Endothelial cell of umbilical vein (primary cell): ENCODE measurements around the gene TNNT3. TPM values are rescaled to one million over a fixed set of nuclear protein-coding genes. Genes with fewer than 3 reads are reported as not detected.

Experiments used
- BruUV-seq: library from RNA; stranded (reverse); fragments of 400-500 nt; replicated peaks from 2 replicates; lab custom pipeline; 2021; lab: Mats Ljungman, UMichigan
- CTCF ChIA-PET: fragments of 300-600, 350-600 bp; sonication (Branson Sonifier 250); formaldehyde crosslinking; loops from one replicate; lab custom pipeline; 2021; ENCODE audit warnings: antibody characterized with exemption, inconsistent platforms; lab: Charles Lee
- POLR2A ChIA-PET: fragments of 300-600, 350-600 bp; sonication (Branson Sonifier 250); formaldehyde crosslinking; loops from one replicate; lab custom pipeline; 2021; ENCODE audit warnings: antibody characterized with exemption, inconsistent platforms; lab: Charles Lee
- DNase-seq: peaks from one replicate; pipeline ENCODE4 v3.0.0-alpha.2; 2011; ENCODE audit warnings: low read depth, low spot score
- FAIRE-seq: peaks from 2 replicates; lab custom pipeline; 2011; peaks lifted over from hg19 to GRCh38; lab: Jason Lieb, UNC
- H2AFZ ChIP-seq: 2 replicates; pipeline ENCODE4 v1.6.0; 2012; ENCODE audit warnings: low read depth, low read length, control low read depth, inconsistent platforms
- H3K27ac ChIP-seq: 2 replicates; pipeline ENCODE4 v1.5.1; 2011; ENCODE audit warnings: low read depth, mild to moderate bottlenecking, control low read depth, low read length, moderate library complexity; ENCODE audit not compliant: insufficient read depth
- H3K27me3 ChIP-seq, 2 experiments: 2 replicates each; pipeline versions ENCODE4 v1.6.0 to v1.6.1; 2011; ENCODE audit warnings: low read length in 2 of 2, mixed read lengths in 1 of 2; ENCODE audit not compliant: control insufficient read depth in 2 of 2, insufficient read depth in 2 of 2
- H3K36me3 ChIP-seq, 2 experiments: 2 replicates in 1 of 2; 3 replicates in 1 of 2; pipeline ENCODE4 v1.5.1; 2011; ENCODE audit warnings: low read length in 2 of 2, mild to moderate bottlenecking in 1 of 2, moderate library complexity in 1 of 2; ENCODE audit not compliant: control insufficient read depth in 2 of 2, insufficient read depth in 2 of 2; ENCODE audit errors: extremely low read depth in 1 of 2
- H3K4me1 ChIP-seq: 3 replicates; pipeline ENCODE4 v1.5.1; 2011; ENCODE audit warnings: mild to moderate bottlenecking, low read length; ENCODE audit not compliant: control insufficient read depth, insufficient read depth; ENCODE audit errors: extremely low read depth
- H3K4me2 ChIP-seq: 2 replicates; pipeline ENCODE4 v1.6.1; 2011; ENCODE audit warnings: low read length, control low read depth, mixed read lengths; ENCODE audit not compliant: insufficient read depth
- H3K4me3 ChIP-seq, 3 experiments: fragments of 200-600 bp in 1 of 3; sonication (generic), shearing (Covaris generic) in 1 of 3; replicated peaks in 1 of 3; 2 replicates each; pipeline ENCODE4 v1.5.1; 2011 to 2016; ENCODE audit warnings: control low read depth in 3 of 3, low read length in 3 of 3, mild to moderate bottlenecking in 2 of 3, inconsistent platforms in 1 of 3, low read depth in 1 of 3, moderate library complexity in 1 of 3; ENCODE audit not compliant: insufficient read depth in 1 of 3
- H3K79me2 ChIP-seq: 2 replicates; pipeline ENCODE4 v1.6.0; 2012; ENCODE audit warnings: low read length, inconsistent platforms; ENCODE audit not compliant: control insufficient read depth, insufficient read depth
- H3K9ac ChIP-seq: replicated peaks from 2 replicates; pipeline ENCODE3; 2011; ENCODE audit warnings: low read length, control low read depth; ENCODE audit not compliant: insufficient read depth; ENCODE audit errors: extremely low read depth
- H3K9me1 ChIP-seq: replicated peaks from 3 replicates; pipeline ENCODE4 v1.6.0; 2011; ENCODE audit warnings: mild to moderate bottlenecking, low read length; ENCODE audit not compliant: control insufficient read depth, insufficient read depth; ENCODE audit errors: extremely low read depth
- H3K9me3 ChIP-seq: replicated peaks from 2 replicates; pipeline ENCODE4 v1.5.1; 2012; ENCODE audit warnings: low read length, inconsistent platforms; ENCODE audit not compliant: control insufficient read depth, insufficient read depth
- H4K20me1 ChIP-seq: replicated peaks from 2 replicates; pipeline ENCODE3; 2011; ENCODE audit warnings: mild to moderate bottlenecking, low read length; ENCODE audit not compliant: control insufficient read depth, insufficient read depth; ENCODE audit errors: extremely low read depth
- CTCF ChIP-seq, 2 donors: IDR thresholded peaks; 1 replicate in 1 of 2; 2 replicates in 1 of 2; pipeline ENCODE4 v1.5.1; 2011; ENCODE audit warnings: low read length in 2 of 2, mild to moderate bottlenecking in 2 of 2, moderate library complexity in 2 of 2, control low read depth in 1 of 2, inconsistent platforms in 1 of 2, low read depth in 1 of 2; ENCODE audit not compliant: insufficient read depth in 1 of 2; ENCODE audit errors: extremely low read depth in 1 of 2
- EZH2 ChIP-seq: IDR thresholded peaks from 2 replicates; pipeline ENCODE4 v1.6.1; 2012; ENCODE audit warnings: borderline replicate concordance, low read depth, mild to moderate bottlenecking, moderate library complexity, low read length, inconsistent platforms; ENCODE audit not compliant: severe bottlenecking
- FOS ChIP-seq: IDR thresholded peaks from 2 replicates; pipeline ENCODE4 v1.6.1; 2011; ENCODE audit warnings: mild to moderate bottlenecking, low read length, moderate library complexity, borderline replicate concordance; ENCODE audit not compliant: insufficient read depth
- GATA2 ChIP-seq: IDR thresholded peaks from 2 replicates; pipeline ENCODE4 v1.7.0; 2011; ENCODE audit warnings: low read depth, mild to moderate bottlenecking, moderate library complexity, mixed read lengths, low read length; ENCODE audit not compliant: insufficient read length, insufficient read depth
- JUN ChIP-seq: IDR thresholded peaks from 2 replicates; pipeline ENCODE4 v1.6.1; 2011; ENCODE audit warnings: borderline replicate concordance, low read depth; ENCODE audit not compliant: insufficient read length, insufficient read depth
- MAX ChIP-seq: IDR thresholded peaks from 2 replicates; pipeline ENCODE4 v1.6.1; 2011; ENCODE audit not compliant: insufficient read depth, insufficient read length
- MYC ChIP-seq: IDR thresholded peaks from one replicate; pipeline ENCODE4 v1.6.1; 2011; ENCODE audit warnings: mild to moderate bottlenecking, low read depth, low read length
- POLR2A ChIP-seq: IDR thresholded peaks from 2 replicates; pipeline ENCODE4 v1.6.1; 2012; ENCODE audit warnings: low read depth, mild to moderate bottlenecking, control low read depth, low read length
- POLR2AphosphoS5 ChIP-seq: IDR thresholded peaks from 2 replicates; pipeline ENCODE4 v1.6.1; 2012; ENCODE audit warnings: low read depth, mild to moderate bottlenecking, control low read depth, low read length, moderate library complexity; ENCODE audit not compliant: insufficient read depth
- dilution Hi-C: fragments of 300-500 bp; cut with MboI; formaldehyde crosslinking; loops from one replicate; pipeline ENCODE4 v1.15.0; 2019; ENCODE audit warnings: low sequenced_read_pairs; ENCODE audit not compliant: extremely low pct_ligation_motif_present
- intact Hi-C: fragments of 100-400 bp; cut with micrococcal nuclease; formaldehyde crosslinking; loops from one replicate; pipeline ENCODE4 v1.10.0; 2022
- polyA plus RNA-seq, 4 experiments: library from polyadenylated mRNA; depleted of rRNA in 3 of 4; stranded (reverse) in 3 of 4; unstranded in 1 of 4; fragments of >200 nt; gene quantifications; 2 replicates each; pipeline versions ENCODE4 v1.2.1 to v1.2.3, GENCODE V29; 2011 to 2012; ENCODE audit warnings: missing spikeins in 1 of 4
- total RNA-seq: library from RNA; stranded (reverse); gene quantifications from 2 replicates; pipeline ENCODE4 v1.2.3, GENCODE V29; 2021

Gene TNNT3
- total and polyA plus RNA-seq, 2 donors (not counting 3 experiments of a cell fraction or from before 2014, with no cell fraction given), result not detected

GRCh38 chr11:1881442-1882264 lies 37.9 kb upstream of the TNNT3 start:
- Histone ChIP-seq H3K27me3 (no peaks in the 10 kb centered on the region), H3K9ac (no peak overlapping the region), H4K20me1 (no peaks in the 10 kb centered on the region), H3K9me1 (no peaks in the 10 kb centered on the region), H3K9me3 (no peaks in the 10 kb centered on the region), H3K4me3 (no peak overlapping the region), H3K36me3 (no peaks in the 10 kb centered on the region), H3K4me1 (no peaks in the 10 kb centered on the region), H3K4me2 (no peak overlapping the region), H3K27ac (no peak overlapping the region), H2AFZ (no peak overlapping the region), H3K79me2 (no peaks in the 10 kb centered on the region)
- BruUV-seq, result no TSS peak
- POLR2A ChIA-PET, result interaction anchor here (0.8 kb wide), 1 partner anchor 30 kb away, joined by 3 read pairs; no protein-coding TSS in a partner anchor
- TF ChIP-seq FOS, result no peak
- no peak for TF ChIP-seq EZH2
- no peak for TF ChIP-seq MYC
- TF ChIP-seq POLR2AphosphoS5, result no peak
- no peak for TF ChIP-seq CTCF (IDR thresholded peaks at IDR 0.05; ENCODE audit: extremely low read depth in 1 of 2, insufficient read depth in 1 of 2, low read depth in 1 of 2, low read length in 2 of 2)
- TF ChIP-seq POLR2A, result no peak
- no peak for TF ChIP-seq MAX
- TF ChIP-seq GATA2, result no peak
- no peak for TF ChIP-seq JUN
- FAIRE-seq (no peak), DNase-seq (no peak)
- dilution Hi-C loops (no loop called here), intact Hi-C loops (loop anchor here (1.0 kb wide), 2 partner anchors 44 to 270 kb away; no protein-coding TSS in a partner anchor)
- CTCF ChIA-PET, result interaction anchor here (0.6 to 3.7 kb wide), 75 partner anchors 9 to 642 kb away, joined by 3 to 262 read pairs (median 5); partner anchors contain the start of genes H19, IGF2, KRTAP5-6 and LSP1
